Epithelial cell of prostate (primary cell): Measurements from ENCODE around the gene CLSTN2.

Source experiments
- DNase-seq: peaks from one replicate; pipeline ENCODE4 v3.0.0-alpha.2; 2011; ENCODE audit warnings: low read depth, low spot score
- H3K27ac ChIP-seq: fragments of 450-650 bp; 2 replicates; pipeline ENCODE4 v1.5.1; 2017; ENCODE audit warnings: mild to moderate bottlenecking

CLSTN2 gene

DNA sequence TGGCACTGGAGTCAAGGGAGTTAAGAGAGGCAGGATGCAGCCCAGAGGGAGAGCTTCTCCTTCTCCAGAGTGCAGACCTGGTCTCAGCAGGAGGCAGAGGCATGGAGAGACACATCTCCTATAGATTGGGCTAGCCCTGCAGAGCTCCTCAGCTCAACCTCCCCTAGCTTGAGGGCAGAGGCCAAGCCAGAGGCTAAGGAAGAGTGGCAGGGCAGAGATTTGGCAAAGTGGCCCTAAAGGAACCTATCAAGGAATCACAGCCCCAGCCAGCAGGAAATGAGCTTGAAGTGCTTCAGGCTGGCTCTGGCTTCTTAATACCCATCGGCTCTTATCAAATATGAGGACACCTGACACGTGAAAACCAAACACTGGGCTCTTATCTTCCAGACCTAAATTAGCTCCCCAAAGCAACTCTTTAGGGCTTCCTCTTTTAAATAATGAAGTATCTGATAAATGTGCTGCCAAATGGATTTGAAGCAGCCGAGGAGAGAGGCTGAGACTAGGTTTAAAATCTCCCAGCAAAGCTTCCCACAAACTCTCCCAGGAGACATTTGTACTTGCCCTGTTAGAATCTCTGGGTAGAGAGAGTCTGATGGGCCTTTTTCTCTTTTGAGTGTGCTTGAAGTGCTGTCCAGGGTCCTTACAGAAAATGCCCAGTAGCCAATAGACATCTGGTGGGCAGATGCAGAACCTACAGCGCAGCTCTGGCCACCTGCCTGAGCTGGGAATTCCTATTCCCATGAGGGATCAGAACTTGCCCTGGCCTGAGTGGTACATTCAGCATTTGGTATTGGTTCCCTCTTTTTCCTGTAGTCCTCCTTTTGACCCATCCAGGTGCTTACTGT, 271.4 kb downstream of the CLSTN2 start:
- H3K27ac ChIP-seq, result no peak overlapping the region
- DNase-seq, result no peak

DNA sequence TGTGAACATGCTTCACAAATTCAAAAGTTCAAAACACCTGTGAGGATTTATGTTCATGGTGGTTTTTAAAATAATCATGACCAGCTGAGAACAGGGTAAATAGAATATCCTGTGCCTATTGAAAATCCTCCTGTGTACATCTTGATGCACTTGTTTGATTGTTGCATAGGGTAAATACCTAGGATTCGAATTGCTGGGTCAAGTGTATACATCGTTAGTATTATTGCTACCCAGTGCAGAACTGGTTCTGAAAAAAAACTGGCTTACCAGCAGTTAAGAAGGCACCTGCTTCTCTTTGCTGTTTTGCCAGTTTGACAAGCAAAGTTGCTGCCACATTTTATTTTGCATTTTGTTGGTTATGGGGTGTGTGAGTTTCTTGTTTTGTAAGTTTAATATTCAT, 272.6 kb downstream of the CLSTN2 start:
- H3K27ac ChIP-seq, result no peak overlapping the region
- no peak for DNase-seq

DNA sequence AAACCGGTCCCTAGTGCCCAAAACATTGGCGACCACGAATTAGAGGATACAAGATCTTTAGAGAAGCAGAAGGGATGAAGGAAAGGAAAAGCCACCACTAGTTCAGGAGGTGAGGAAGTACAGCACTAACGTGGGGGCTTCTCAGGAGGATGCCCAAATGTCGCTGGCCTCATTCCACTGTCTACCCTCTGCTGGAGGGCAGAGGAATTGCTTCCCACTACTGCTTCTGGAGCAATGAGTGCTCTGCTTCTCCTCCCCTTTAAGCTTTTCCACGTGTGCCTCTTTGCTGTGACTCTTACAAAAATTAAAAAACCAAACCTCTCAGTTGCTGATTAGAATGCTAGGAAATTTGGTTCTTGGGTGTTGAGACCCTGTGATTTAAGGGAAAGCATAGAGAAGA, 281.3 kb downstream of the CLSTN2 start:
- DNase-seq, result no peak
- H3K27ac ChIP-seq, result no peak overlapping the region

DNA sequence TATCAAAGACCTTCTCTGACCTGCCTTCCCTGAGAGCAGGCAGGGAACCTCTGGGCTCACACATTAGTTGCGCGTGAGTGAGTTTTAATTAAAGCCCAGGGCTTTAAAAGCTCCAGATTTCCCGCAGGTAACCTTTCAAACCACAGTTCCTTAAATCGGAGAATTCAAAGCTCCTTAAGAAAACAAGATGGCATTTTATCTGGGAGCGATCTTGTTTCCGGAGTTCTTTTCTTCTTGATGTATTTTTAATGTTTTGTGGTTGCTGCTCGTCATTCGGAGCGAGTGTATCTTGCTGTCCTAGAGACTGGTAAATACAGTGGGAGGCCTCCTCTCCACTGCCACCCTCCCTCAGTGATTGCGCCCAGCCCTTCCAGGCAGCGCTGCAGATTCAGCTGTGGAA, 284.3 kb downstream of the CLSTN2 start:
- no peak overlapping the region for H3K27ac ChIP-seq
- no peak for DNase-seq

DNA sequence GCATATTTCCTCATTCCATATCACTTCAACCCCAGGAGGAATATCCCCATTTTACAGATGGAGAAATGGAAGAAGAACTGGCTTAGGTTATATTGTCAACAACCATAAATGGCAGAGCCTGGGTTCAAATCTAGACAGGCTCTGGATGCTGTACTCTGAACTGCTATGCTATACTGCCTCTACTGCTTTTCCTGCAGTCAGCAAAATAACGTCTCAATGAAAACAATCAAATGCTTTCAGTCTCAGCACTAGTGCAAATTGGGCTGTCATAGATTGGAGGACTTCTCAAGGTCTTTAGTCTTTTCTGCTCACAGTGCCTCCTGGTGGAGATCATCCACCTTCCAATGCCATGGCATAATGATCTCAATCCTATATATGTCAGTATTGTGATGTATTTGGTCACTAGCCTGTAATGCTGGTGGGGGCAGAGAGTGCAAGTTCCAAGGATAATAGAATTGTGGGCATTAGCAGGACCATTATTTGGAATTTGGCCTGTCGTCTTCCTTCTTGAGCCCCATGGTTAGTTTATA, 285.0 kb downstream of the CLSTN2 start:
- no peak overlapping the region for H3K27ac ChIP-seq
- no peak for DNase-seq

DNA sequence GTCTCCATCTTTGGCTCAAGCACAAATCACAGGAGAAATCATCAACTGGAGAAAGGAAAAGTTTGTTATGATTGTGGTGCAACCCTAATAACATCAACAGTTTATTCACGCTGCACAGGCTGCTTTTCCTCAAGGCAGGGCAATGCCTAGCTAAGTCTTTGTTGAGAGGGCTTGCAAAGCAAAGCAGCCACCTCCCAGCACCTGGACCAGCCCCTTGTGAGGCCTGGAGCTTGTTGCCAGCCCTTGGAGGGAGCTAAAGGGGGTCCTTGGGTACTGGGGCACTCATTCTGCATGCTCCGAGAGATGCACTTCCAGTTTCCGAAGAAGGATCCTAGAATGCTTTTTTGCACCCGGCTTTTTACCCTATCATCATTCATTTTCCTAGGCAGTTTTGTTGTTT, 288.2 kb downstream of the CLSTN2 start:
- DNase-seq, result no peak
- H3K27ac ChIP-seq, result no peak overlapping the region

DNA sequence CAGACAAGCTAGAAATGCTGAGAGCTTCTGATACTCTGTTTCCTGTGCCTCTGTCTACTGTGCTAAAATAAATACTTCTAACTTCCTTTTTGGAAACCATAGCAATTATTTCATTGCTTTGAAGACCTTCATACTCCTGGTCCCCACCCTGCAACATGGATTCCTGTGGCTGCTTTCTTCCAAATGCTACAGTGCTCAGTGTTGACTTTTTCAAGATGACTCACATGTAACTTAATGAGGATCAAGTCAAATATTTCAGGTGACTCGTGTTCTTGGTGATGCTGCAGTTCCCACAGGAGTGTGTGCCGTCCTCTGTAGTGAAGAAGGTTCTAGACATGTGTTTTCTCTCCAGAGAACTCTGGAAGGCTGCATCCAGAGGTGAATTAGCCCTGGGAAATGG, 288.6 kb downstream of the CLSTN2 start:
- DNase-seq, result peak; percentile 69
- no peak overlapping the region for H3K27ac ChIP-seq

DNA sequence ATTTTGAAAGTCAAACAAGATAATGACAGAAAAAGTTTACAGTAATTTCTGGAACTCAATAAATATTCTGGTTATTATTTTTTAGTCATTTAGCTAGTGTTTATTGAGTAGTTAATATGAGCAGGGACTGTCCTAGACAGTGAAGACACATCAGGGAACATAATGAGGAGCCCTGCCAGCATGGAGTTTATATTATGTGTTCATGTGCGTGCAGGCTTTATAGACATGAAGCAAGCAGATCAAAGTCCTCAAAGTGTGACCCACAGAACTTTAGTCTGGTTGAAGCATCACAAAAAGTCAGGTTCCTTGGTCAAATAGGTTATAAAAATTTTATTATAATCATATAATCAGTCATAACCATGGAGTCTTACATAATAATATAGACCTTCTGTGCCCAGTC, 289.3 kb downstream of the CLSTN2 start:
- no peak overlapping the region for H3K27ac ChIP-seq
- no peak for DNase-seq

DNA sequence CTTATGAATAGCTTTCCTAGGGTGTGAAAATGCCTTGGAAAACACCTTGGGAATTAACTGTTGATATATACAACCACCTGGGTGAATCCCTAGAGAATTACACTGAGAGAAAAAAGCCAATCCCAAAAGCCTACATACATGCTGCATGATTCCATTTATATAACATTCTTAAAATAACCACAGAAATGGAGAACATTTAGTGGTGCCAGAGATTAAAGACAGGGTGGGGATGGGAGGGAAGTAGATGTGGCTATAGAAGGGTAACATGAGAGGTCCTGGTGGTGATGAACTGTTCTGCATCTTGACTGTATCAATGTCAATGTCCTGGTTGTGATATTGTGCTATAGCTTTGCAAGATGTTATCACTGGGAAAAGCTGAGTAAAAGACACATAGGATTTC, 291.0 kb downstream of the CLSTN2 start:
- no peak for DNase-seq

DNA sequence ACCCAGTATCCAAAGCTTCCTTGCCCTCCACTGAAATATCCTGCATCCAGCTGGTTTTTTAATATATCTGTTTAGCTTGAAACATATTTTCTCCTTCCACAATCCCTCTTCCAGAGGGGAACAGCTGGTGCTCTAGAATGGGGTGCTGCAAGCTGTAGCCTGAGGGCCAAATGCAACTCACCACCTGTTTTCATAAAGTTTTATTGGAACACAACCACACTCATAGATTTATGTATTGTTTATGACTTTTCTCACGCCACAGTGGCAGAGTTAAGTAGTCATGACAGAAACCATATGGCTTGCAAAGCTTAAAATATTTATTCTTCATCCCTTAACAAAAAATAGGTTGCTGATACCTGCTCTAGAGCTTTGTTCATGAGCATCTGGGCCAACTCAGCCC, 298.7 kb downstream of the CLSTN2 start:
- DNase-seq, result no peak
- no peak overlapping the region for H3K27ac ChIP-seq

More for the DNA sequence above, 291.0 kb downstream of the CLSTN2 start:
- no peak overlapping the region for H3K27ac ChIP-seq

DNA sequence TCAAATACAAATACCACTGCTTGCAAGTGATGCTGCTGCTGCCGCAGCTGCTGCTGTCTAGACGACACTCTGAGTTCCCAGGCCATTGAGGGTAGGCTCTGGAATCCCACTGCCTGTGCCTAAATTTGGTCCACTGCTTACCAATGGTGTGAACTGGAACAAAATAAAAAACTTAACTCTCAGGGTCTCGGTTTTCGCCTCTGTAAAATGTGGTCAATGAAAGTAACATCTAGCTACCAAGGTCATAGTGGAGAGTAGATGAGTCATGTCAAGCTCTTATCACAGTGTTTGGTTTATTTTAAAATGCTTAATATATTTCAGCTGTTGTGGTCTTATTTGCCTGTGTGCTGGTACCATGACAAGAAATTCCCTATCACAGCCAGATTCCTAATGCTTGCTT, 299.3 kb downstream of the CLSTN2 start:
- H3K27ac ChIP-seq, result no peak overlapping the region
- DNase-seq, result no peak

DNA sequence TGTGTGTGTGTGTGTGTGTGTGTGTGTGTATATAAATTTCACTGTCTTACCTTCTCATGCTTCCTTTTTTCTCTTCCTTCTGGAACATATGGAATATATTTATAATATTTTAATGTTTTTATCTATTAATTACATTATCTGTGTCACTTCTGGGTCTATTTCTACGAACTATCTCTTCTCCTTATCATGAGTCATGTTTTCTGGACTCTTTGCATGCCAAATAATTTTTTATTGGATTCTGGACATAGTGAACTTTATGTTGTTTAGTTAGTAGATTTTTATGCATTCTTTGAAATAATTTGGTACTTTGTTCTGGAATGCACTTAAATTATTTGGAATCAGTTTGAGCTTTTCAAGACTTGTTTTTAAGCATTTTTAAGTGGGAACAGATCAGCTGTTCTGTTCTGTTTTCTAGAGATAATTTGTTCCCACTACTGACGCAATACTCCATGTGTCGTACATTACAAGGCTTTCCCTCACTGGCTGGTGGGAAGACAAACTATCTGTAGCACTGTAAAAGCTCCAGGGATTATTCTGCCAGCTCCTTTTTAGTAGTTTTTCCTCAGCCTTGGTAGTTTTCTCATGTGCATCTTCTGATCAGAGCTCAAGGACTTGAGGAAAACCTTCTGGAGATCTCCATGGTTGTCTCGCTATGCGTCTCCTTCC, 302.0 kb downstream of the CLSTN2 start:
- DNase-seq, result no peak

DNA sequence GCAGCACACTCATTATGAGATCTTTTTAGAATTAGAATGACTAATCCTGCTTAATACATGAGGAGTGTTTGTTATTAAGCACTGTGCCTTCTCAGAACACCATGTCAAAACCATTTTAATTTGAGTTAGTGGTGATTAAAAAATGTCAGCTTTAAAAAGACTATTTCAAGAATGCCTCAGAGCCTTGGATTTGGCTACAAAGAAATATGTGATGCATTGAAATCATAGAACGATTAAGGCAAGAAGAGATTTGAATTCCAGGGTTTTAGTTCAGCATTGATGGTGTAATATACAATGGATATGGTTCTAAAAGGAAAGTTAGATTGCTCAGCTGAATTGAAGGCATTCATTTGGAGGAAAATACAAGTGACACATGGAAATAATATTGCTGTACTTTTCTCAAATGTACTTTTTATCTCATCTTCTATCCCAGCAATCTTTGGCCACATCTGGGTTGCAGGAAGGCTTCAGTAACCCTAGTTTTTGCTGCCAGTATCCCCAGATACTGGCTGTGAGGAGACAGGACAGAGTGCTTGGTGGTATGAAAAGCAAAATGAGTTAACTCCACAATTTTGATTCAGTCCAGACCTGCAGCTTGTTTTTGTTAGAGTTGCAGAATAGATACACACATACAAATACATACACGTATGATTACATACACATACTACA, 303.8 kb downstream of the CLSTN2 start:
- no peak overlapping the region for H3K27ac ChIP-seq
- DNase-seq, result no peak

More for the DNA sequence above, 302.0 kb downstream of the CLSTN2 start:
- no peak overlapping the region for H3K27ac ChIP-seq

DNA sequence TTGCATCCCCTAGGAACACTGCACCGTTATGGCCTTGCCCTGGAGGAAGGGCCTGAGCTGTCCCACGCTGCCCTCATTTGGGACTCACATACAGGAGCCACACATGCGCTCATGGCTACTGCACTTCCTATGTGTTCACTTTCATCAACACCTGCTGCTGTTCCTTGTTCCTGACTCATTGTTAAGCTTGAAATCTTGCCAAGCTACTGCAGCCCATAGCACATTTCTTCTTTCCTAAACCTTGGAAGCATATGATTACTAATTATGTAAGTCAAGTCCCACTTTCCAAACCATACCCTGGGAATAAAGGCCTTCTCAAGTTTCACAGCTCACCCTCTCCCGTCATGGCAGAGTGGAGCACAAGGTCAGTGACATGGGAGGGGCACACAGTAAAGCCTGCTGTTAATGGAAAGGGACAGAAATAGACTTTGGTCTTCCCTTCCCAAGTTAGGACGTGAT, 307.9 kb downstream of the CLSTN2 start:
- H3K27ac ChIP-seq, result no peak overlapping the region
- DNase-seq, result peak; percentile 18

DNA sequence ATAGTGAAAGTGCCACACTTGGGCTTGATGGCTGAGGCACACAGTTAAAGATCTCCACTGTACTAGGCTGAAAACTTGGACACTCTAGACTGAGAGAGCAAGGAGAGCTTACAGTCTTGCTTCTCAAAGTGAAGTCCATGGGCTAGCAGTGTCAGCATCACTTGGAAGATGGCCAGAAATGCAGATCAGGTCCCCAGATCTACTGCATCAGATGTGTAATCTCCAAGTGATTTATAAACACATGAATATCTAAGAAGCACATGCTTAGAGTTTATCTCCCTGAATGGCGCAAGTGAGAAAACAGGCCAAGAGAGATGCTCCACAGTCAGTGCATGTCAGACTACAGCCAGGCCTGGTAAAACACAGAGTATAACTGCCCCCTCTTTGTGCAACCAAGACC, 308.6 kb downstream of the CLSTN2 start:
- no peak for DNase-seq

DNA sequence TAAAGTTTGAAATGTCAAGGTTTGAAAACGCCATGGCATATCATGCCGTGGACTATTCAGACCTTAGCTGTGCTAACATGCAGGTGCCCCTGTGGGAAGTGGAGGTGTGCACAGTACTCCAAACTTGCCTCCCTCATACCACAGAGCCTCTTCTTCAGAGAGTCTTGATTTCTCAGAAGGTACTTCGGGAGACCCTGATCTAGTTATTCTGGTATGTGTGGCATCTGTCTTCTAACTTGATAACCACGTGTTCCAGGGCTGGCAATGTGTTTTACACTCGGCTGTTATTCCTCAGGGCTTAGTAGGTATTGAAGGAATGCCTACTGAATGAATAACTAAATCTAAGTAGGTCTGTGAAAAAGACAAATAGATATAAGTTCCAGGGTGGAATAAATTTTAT, 309.9 kb downstream of the CLSTN2 start:
- DNase-seq, result no peak
- no peak overlapping the region for H3K27ac ChIP-seq

More for the DNA sequence above, 308.6 kb downstream of the CLSTN2 start:
- no peak overlapping the region for H3K27ac ChIP-seq

DNA sequence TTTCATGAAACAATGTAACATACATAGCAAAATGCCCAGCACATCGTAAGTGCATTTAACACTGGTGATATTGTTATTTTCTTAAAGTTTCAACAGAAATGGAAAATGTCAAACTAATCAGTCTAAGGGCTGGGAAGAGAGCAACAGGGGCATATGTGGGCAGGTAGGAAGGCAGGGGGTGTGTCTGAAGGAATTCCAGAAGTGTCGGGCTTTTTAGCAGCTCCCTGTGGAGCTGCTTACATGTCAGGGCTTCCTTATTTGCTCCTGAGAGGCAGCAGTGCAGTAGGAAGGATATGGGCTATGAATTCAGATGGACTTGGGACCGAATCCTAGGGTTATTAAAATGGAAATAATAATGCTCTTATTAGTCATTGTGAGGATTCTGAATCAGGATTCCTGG, 311.6 kb downstream of the CLSTN2 start:
- H3K27ac ChIP-seq, result no peak overlapping the region
- no peak for DNase-seq

DNA sequence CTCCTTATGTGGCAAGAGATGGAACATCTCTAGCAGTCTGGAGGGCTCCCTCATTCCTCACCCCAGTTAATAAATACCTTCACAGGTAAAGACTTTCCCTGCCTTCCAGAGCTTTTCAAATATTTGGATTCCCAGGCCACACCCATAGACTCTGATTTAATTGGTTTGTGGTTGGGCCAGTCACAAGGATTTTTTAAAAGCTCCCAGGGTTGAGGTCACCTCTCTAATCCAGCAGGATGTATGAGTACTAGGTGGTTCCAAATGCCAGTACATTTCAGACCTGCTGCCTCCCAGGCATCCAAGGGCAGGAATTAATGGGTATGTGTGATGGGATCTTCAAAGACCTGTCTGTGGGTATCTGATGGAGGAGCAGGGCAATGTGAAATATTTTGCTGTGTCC, 312.8 kb downstream of the CLSTN2 start:
- DNase-seq, result no peak
- no peak overlapping the region for H3K27ac ChIP-seq

DNA sequence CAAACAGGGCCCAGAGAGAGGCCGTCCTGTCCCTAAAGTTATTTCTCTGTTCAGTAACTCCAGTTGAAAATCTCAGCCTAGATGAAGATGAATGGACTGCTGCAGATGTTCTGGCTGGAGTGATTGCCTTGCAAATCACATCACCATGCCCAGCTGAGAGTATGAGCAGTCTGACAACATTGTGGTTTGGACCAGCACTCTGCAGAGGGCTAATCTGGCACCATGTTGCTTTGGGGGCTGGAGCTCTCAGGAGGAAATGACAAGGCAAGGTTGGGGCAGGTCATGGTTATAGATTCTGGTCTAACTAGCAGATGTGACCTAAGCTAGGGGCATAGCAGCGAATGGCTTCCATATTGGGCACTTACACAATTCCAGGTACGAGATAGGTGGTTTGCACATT, 314.2 kb downstream of the CLSTN2 start:
- no peak overlapping the region for H3K27ac ChIP-seq
- DNase-seq, result no peak

DNA sequence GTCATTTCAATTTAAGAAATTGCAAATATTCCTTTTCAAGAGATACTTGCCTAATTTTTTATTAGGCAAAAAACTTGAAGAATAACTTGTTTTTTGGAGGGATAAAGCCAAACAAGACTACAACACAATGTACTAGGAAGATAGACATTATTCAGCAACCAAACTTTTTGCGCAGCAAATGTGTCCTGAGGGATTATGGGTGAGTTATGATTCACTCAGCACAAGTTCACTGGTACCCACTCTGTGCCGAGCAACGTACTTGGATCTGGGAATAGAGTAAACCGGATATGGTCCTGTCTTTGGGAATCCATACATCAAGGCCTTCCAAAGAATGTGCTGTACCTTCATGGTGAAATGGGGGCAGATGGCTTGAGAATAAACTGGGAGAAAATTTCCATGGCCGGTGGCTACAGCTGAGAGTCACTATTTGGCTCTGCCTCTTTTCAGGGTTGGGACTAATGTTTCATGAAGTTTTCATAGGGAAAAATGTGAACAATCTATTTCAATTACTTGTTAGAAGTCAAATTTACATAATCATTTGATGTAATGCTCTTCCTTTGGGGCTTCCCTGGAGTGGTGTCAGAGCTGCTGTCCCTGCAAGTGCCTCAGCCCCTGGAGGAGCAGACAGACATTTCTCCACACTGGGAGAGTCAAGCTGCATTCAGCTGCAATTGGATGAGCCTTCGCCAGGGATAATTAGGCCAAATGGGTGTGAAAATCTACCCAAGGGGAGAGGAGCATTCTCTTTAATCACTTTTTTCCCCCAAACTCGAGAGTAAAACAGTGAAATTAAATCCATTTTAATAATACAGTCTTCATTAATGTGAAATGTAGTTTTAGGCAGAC, 315.2 kb downstream of the CLSTN2 start:
- no peak overlapping the region for H3K27ac ChIP-seq
- no peak for DNase-seq
